HG03565 (cell line): ENCODE measurements around the gene UGP2.
"Not testable (repeated sequence)": the region's sequence is repeated elsewhere in the genome, so short reads cannot be mapped to it uniquely, and the experiment has no call there.

Source experiments
- ATAC-seq: cut with Tn5 transposase; IDR thresholded peaks from one replicate; pipeline ENCODE4 v1.9.1; 2021; ENCODE audit warnings: mild to moderate bottlenecking, moderate library complexity; ENCODE audit not compliant: unreplicated experiment

UGP2 gene

DNA sequence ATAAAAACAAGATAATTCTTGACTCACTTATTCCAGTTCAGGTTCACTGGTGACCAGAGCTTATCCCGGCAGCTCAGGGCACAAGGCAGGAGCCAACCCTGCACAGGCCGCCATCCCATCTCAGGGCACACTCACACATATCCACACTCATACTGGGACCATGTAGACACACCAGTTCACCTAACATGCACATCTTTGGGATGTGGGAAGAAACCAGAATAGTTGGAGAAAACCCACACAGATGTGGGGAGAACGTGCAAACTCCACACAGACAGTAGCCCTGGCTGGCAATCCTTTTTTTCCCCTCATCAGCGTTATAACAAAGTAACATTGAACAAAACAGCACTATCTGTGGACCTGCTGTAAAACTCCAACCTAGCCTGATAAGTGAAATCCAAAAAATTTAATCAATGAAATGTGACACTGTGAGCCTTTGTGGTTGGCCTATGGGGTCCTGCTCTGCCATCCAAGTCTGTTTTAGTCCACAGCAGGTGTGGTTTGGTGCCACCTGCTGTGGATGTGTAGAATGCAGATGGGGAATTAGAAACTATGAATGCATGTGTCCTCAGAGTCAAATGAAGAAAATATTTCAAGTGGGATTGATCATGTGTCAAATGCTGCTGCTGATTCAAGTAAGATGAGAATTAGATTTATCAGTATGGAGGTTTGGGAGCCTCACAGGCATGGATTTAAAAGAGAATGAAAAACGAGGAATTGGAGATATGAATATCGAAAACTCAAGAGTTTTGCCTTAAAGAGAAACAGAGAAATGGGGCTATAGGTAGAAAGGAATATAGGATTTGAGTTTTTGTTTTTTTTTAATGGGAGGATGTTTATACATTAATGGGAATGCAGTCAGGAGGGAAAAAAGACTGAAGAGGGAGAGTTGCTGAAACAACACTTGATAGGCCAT, 47.0 kb downstream of the UGP2 start:
- ATAC-seq: peak; percentile 85

DNA sequence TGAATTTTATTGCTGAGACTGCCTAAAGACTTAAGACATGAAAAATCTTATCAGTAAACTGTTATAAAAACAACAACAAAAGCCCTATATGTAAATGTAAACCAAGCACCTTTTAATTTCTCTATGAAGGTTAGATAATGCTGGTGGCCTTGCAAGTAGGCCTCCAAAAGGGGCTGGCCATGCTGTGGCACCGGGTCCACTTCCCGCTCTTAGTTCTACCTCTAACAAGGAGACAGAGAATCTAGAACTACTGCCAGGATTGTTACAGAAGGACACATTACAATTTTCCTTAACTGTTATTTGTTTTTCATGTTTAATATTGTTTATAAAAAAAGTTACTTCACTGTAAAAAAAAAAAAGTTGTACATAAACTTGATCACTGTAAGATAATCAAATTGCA, 49.0 kb downstream of the UGP2 start:
- no peak for ATAC-seq

DNA sequence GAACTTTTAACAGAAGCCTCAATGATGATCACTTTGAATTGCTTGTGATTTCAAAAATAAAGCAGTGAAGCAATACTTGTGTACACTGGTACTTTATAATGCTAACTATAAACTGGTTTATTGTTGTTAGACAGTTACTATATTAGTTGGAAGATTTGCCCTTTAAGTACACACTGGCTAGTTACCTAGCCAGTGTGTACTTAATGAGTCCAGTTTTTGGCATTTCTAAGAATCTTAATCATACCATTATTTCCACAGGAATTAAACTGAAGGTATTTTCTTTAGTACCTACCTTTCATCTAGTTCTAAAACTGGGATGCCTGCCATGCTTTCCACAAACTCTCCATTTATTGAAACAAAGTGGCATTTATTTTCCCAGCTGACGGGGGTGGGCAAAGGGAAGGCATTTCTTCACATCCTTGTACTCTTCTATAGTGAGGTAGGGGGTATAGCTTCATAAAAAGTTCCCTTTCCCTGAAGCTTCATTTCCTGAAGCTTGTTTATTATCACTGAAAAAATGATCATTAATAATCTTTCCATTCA, 49.9 kb downstream of the UGP2 start:
- ATAC-seq: no peak

DNA sequence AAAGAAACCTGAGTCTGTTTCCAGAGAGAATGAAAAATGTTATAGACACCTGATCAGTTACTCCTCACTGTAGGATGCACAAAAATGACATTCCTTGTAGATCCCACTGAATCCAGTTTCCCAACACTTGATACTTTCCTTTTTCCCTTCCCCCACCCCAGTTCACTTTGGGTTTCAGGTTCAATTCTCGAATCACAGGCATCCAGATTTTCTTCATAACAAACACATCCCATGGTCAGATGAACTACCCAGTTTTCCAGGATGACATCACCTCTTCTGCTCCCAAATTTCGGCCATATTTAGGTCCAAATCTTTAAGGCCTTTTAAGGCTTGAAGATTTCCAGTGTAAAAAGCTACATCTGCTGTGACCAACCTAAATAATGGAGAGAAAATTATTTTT, 51.5 kb downstream of the UGP2 start:
- no peak for ATAC-seq

DNA sequence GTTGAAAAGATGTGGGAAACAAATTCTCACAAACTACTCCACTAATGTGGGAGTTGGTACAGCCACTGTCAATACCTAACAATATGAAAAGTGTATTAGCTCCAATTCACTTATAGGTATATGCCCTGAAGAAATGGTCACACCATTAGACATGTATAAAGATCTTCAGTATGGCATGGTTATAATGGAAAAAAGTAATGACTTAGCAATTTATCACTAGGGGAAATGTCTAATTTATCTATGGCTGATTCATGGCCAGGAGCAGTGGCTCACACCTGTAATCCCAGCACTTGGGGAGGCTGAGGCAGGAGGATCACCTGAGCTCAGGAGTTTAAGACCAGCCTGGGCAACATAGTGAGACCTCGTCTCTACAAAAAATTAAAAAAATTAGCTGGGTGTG, 52.5 kb downstream of the UGP2 start:
- no peak for ATAC-seq

DNA sequence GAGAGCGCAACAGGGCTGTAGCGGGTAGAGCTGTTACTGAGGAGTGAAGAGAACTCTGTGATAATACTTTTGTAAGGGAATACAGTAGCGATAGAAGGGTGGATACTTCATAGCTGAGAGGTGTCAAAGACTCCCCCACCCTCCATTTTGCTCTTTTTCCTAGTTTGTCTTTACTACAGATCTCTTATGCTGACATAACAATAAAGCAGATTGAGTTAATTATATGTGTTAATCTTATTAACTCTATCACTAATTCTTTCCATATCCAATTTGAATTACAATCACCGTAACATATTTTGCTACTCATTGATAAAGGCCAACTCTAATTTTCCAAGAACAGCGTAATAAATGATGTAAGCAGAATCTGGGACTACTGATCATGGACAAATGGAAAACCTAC, 57.1 kb downstream of the UGP2 start:
- ATAC-seq: no peak

DNA sequence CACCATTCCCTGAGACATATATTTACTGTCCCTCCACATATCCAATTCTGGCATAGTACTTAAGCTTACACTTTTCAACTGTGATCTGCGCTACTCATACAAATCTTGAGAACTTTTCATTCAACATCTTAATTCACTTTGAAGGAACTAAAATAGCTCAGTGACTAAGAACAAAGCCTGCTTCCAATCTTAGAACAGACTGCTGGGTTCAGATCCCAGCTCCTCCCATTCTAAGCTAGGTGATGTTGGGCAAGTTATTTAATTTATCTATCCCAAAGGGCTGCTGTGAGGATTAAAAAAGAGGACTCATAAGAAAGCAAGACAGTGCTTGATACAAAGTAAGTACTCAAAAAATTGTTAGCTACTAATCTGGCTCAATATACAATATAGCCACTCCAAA, 57.9 kb downstream of the UGP2 start:
- no peak for ATAC-seq

DNA sequence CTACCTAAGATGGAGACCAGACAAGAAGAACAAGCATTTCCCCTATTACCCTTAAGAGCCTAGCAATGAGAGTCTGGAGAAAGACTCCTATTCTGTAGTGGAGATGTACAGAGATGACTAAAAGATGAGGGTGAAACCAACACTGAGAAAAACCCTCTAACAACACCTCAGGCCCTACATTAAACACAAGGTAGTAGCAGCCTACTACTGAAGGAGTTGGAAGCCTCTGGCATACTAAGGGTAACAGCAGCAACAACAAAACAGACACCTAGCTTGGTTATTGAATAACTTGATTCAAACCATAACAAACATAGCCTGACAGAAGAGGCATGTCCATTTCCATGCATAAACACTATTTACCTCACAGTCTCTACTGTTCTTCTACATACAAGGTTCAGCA, 60.5 kb downstream of the UGP2 start:
- no peak for ATAC-seq

DNA sequence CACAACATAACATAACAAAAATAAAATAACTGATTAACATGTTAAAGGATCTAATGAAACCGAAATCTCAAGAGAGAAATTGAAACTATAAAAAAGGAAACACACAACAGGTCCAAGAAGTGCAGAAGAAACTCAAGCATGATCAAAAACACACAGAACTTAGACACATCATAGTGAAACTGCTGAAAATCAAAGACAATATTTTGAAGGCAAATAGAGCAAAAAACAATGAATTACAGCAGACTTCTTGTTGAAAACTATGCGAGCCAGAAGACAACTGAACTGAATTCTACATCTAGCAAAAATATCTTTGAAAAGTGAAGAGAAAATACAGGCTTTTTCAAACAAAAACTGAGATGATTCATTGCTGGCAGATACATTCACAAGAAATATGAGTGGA, 61.3 kb downstream of the UGP2 start:
- peak; percentile 64 for ATAC-seq

DNA sequence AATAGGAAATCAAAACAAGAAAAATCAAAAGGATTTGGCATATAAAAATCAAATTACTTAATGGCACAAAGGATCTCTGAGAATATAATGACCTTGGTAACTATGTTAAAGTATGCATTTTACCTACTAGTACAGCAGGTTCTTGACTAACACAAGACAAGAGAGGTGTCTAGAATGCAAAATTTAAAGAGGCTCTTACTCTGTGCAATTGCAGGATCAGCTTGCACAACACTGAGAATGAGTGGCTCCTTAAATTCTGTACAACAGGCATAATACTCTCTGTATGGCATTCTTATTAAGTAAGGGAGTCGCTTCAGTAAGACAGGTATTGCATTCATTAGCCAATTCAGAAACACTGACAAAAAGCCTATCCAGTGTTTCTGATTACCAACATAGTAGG, 72.6 kb downstream of the UGP2 start:
- no peak for ATAC-seq

DNA sequence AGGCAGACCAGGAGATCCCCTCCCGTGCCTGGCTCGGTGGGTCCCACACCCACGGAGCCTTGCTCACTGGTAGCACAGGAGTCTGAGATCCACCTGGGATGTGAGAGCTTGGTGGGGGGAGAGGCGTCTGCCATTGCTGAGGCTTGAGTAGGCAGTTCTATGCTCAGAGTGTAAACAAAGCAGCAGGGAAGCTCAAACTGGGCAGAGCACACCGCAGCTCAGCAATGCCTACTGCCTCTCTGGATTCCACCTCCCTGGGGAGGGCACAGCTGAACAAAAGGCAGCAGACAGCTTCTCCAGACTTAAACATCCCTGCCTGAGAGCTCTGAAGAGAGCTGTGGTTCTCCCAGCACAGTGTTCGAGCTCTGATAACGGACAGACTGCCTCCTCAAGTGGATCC, 85.1 kb downstream of the UGP2 start:
- no peak for ATAC-seq

DNA sequence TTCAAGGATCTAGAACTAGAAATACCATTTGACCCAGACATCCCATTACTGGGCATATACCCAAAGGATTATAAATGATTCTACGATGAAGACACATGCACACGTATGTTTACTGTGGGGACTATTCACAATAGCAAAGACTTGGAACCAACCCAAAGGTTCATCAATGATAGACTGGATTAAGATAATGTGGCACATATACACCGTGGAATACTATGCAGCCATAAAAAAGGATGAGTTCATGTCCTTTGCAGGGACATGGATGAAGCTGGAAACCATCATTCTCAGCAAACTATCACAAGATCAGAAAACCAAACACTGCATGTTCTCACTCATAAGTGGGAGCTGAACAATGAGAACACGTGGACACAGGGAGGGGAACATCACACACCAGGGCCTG, 90.4 kb downstream of the UGP2 start:
- ATAC-seq: not testable (repeated sequence)
